ENCODE results near the gene CCS. TPM values are rescaled to one million over a fixed set of nuclear protein-coding genes. Genes with fewer than 3 reads are reported as not detected.

The CCS gene
- total and polyA plus RNA-seq, 9 of the 15 experiments (the other 6 are each of a cell fraction or from before 2014, with no cell fraction given): 1.1 to 46.6 (median 26.8) TPM

GRCh38 chr11:66593303-66593635 lies 284 bp downstream of the CCS start (continued):
- TF ChIP-seq, protein P1, sequence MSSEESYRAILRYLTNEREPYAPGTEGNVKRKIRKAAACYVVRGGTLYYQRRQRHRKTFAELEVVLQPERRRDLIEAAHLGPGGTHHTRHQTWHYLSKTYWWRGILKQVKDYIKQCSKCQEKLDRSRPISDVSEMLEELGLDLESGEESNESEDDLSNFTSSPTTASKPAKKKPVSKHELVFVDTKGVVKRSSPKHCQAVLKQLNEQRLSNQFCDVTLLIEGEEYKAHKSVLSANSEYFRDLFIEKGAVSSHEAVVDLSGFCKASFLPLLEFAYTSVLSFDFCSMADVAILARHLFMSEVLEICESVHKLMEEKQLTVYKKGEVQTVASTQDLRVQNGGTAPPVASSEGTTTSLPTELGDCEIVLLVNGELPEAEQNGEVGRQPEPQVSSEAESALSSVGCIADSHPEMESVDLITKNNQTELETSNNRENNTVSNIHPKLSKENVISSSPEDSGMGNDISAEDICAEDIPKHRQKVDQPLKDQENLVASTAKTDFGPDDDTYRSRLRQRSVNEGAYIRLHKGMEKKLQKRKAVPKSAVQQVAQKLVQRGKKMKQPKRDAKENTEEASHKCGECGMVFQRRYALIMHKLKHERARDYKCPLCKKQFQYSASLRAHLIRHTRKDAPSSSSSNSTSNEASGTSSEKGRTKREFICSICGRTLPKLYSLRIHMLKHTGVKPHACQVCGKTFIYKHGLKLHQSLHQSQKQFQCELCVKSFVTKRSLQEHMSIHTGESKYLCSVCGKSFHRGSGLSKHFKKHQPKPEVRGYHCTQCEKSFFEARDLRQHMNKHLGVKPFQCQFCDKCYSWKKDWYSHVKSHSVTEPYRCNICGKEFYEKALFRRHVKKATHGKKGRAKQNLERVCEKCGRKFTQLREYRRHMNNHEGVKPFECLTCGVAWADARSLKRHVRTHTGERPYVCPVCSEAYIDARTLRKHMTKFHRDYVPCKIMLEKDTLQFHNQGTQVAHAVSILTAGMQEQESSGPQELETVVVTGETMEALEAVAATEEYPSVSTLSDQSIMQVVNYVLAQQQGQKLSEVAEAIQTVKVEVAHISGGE (CRISPR knock-in tag; IDR thresholded peaks at IDR 0.05): no peak
- no peak for TF ChIP-seq CBX8 (IDR thresholded peaks at IDR 0.05; ENCODE audit: borderline replicate concordance, extremely low read depth, low read depth, low read length, poor library complexity, severe bottlenecking)
- peak; percentile 72; the same call in 1 of the 2 replicates for TF ChIP-seq TAF7 (tag; IDR thresholded peaks at IDR 0.05)
- TF ChIP-seq, protein P2, sequence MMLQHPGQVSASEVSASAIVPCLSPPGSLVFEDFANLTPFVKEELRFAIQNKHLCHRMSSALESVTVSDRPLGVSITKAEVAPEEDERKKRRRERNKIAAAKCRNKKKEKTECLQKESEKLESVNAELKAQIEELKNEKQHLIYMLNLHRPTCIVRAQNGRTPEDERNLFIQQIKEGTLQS (IDR thresholded peaks at IDR 0.05): no peak
- TF ChIP-seq, protein P2 (CRISPR knock-in tag; conservative IDR thresholded peaks at IDR 0.05): no peak
- no peak for TF ChIP-seq SPI1 (IDR thresholded peaks at IDR 0.05; ENCODE audit: borderline replicate concordance, low read depth, low read length)
- no peak for TF ChIP-seq ZNF282 (CRISPR knock-in tag; IDR thresholded peaks at IDR 0.05)
- no peak for TF ChIP-seq ZFPM2 (CRISPR knock-in tag; IDR thresholded peaks at IDR 0.05)
- TF ChIP-seq, protein P3, sequence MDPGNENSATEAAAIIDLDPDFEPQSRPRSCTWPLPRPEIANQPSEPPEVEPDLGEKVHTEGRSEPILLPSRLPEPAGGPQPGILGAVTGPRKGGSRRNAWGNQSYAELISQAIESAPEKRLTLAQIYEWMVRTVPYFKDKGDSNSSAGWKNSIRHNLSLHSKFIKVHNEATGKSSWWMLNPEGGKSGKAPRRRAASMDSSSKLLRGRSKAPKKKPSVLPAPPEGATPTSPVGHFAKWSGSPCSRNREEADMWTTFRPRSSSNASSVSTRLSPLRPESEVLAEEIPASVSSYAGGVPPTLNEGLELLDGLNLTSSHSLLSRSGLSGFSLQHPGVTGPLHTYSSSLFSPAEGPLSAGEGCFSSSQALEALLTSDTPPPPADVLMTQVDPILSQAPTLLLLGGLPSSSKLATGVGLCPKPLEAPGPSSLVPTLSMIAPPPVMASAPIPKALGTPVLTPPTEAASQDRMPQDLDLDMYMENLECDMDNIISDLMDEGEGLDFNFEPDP (CRISPR knock-in tag; IDR thresholded peaks at IDR 0.05): no peak
- TF ChIP-seq ZBTB34 (CRISPR knock-in tag; IDR thresholded peaks at IDR 0.05): no peak
- no peak for TF ChIP-seq SIN3A (IDR thresholded peaks at IDR 0.05; ENCODE audit: borderline replicate concordance in 2 of 2, control insufficient read depth in 1 of 2, low read depth in 2 of 2, low read length in 2 of 2)
